Colonic mucosa (tissue), 4 donors: Measurements from ENCODE around the gene CXADR. TPM values are rescaled to one million over a fixed set of nuclear protein-coding genes. Genes with fewer than 3 reads are reported as not detected.
A peak's percentile ranks its signal among the peaks of the same experiment; 100 is the strongest.
"Not testable (repeated sequence)": the region's sequence is repeated elsewhere in the genome, so short reads cannot be mapped to it uniquely, and the experiment has no call there.

Source experiments
- DNase-seq: peaks from one replicate; pipeline ENCODE4 v3.0.0-alpha.2; 2020
- H3K27ac ChIP-seq: fragments of 200-600 bp; one replicate; pipeline ENCODE4 v1.8.0; 2021
- H3K27me3 ChIP-seq: fragments of 200-600 bp; one replicate; pipeline ENCODE4 v1.8.0; 2021
- H3K36me3 ChIP-seq: fragments of 200-600 bp; one replicate; pipeline ENCODE4 v1.8.0; 2021
- H3K4me1 ChIP-seq: fragments of 200-600 bp; one replicate; pipeline ENCODE4 v1.8.0; 2021; ENCODE audit warnings: mild to moderate bottlenecking
- H3K4me3 ChIP-seq: fragments of 200-600 bp; one replicate; pipeline ENCODE4 v1.8.0; 2021
- H3K9ac ChIP-seq, 2 donors: one replicate each; pipeline ENCODE4 v1.7.0; 2013; ENCODE audit warnings: control low read depth in 2 of 2, low read depth in 2 of 2, low read length in 2 of 2
- H3K9me3 ChIP-seq: fragments of 200-600 bp; one replicate; pipeline ENCODE4 v1.8.0; 2021
- intact Hi-C: fragments of 100-400 bp; cut with DNase I; formaldehyde crosslinking; loops from one replicate; pipeline ENCODE4 v1.14.1; 2022
- total RNA-seq, 2 donors: library from RNA; stranded (reverse); fragmentation: NEBNext Ultra II Directional in 1 of 2; extraction: Animal tissue kit (Norgen Biotek cat#: 25700) in 1 of 2; gene quantifications; one replicate each; pipeline ENCODE4 v1.2.1, GENCODE V29; 2021
- TF ChIP-seq, protein P1 (sequence below): fragments of 200-600 bp; IDR thresholded peaks from one replicate; pipeline ENCODE4 v1.8.0; 2022; ENCODE audit warnings: antibody characterized with exemption, mild to moderate bottlenecking
- donor health status: healthy.
- donor health status: DM: no; HTN: no; CAD: no.
- donor health status: DM: no; HTN: no; CAD: no.

CXADR gene
- total RNA-seq, 2 donors from 2014 or later = 41.4 to 93.9 TPM

DNA sequence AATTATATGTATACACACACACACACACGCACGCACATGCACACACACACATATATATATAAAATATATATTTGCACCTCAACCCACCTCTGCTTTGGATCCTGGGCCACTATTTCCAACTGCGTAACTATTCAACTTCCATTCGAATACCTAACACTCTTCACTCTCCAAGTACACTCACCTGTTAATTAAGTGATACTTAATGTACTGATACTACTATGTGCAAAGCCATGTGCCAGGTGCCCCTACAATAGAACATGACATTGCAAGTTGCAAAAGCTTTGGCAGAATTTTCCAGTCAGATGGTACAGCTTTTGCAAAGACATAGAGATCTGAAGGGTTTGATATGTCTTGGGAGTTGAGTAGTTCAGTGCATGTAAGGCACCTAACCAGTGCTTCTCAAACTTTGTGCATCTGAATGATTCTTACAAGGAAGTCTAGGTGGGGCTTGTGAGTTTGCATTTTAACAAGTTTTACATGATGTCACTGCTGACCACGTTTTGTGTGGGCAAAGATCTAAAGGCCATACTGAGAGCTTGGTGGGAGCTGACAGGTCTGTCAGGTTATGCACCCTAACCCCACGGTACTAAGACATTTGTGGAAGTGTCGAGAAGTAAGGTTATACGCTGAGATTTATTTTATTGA, 7.2 kb downstream of the CXADR start:
- Histone ChIP-seq H3K9me3 (no peaks in the 10 kb centered on the region), H3K9ac (no peak overlapping the region), H3K27ac (no peak overlapping the region), H3K27me3 (no peaks in the 10 kb centered on the region), H3K4me1 (no peaks in the 10 kb centered on the region), H3K36me3 (no peaks in the 10 kb centered on the region), H3K4me3 (no peak overlapping the region)
- TF ChIP-seq, protein P1, sequence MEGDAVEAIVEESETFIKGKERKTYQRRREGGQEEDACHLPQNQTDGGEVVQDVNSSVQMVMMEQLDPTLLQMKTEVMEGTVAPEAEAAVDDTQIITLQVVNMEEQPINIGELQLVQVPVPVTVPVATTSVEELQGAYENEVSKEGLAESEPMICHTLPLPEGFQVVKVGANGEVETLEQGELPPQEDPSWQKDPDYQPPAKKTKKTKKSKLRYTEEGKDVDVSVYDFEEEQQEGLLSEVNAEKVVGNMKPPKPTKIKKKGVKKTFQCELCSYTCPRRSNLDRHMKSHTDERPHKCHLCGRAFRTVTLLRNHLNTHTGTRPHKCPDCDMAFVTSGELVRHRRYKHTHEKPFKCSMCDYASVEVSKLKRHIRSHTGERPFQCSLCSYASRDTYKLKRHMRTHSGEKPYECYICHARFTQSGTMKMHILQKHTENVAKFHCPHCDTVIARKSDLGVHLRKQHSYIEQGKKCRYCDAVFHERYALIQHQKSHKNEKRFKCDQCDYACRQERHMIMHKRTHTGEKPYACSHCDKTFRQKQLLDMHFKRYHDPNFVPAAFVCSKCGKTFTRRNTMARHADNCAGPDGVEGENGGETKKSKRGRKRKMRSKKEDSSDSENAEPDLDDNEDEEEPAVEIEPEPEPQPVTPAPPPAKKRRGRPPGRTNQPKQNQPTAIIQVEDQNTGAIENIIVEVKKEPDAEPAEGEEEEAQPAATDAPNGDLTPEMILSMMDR = no peak
- no peak for DNase-seq
- intact Hi-C loops = no loop called here

DNA sequence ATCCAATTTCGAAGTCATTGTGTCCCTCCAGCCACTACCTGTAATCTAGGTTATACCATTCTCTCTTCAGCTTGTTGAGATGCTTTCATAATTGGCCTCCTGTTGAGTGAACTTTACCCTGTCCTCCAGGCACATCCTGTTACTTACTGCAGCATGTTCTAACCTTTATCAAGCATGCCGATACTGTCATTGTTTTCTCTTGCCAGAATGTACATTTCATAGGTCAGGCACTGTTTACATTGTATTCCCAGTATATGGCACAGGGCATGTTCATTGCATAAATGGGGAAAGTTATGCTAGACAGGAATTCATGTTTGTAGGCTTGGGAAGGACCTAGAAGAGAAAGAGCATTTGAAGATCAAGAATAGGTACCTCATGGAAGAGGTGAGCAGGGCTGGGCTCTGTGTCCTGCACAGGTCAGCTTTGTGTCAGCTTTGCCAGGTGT, 10.2 kb downstream of the CXADR start:
- Histone ChIP-seq H3K9ac (no peak overlapping the region), H3K27ac (peak overlapping the region; percentile 50), H3K4me3 (no peak overlapping the region), H3K9me3 (no peaks in the 10 kb centered on the region), H3K4me1 (no peaks in the 10 kb centered on the region), H3K27me3 (no peaks in the 10 kb centered on the region), H3K36me3 (no peaks in the 10 kb centered on the region)
- intact Hi-C loops = no loop called here
- peak; percentile 55 for DNase-seq
- TF ChIP-seq, protein P1 = no peak

DNA sequence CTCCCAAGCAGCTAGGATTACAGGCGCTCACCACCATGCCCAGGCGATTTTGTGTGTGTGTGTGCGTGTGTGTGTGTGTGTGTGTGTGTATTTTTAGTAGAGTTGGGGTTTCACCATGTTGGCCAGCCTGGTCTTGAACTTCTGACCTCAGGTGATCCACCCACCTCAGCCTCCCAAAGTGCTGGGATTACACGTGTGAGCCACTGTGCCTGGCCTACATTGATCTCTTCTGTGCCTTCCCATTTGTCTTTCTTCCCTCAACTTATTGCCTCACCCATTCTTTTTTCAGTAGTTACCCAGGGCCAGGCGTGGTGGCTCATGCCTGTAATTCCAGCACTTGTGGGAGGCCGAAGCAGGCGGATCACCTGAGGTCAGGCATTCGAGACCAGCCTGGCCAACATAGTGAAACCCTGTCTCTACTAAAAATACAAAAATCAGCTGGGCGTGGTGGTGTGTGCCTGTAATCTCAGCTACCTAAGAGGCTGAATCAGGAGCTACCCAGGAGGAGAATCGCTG, 11.2 kb downstream of the CXADR start:
- H3K36me3 ChIP-seq, intact Hi-C loops, H3K27me3 ChIP-seq, H3K27ac ChIP-seq, H3K9me3 ChIP-seq, H3K4me3 ChIP-seq, H3K9ac ChIP-seq, DNase-seq, H3K4me1 ChIP-seq: not testable (repeated sequence)

DNA sequence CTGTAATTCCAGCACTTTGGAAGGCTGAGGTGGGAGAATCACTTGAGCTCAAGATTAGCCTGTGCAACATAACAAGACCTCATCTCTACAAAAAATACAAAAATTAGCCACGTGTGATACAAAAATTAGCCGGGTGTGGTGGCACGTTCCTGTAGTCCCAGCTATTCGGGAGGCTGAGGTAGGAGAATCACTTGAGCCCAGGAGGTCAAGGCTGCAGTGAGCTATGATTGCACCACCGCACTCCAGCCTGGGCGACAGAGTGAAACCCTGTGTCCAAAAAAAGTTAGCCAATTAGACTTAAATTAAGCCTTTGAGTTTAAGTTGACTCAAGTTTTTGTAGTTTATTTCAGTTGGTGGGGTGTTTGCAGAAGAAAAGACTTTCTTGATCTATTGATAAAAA, 11.8 kb downstream of the CXADR start:
- H3K27ac ChIP-seq = no peak overlapping the region
- H3K9ac ChIP-seq = no peak overlapping the region
- intact Hi-C loops = no loop called here
- H3K4me3 ChIP-seq = no peak overlapping the region
- H3K9me3 ChIP-seq = no peaks in the 10 kb centered on the region
- no peaks in the 10 kb centered on the region for H3K36me3 ChIP-seq
- no peaks in the 10 kb centered on the region for H3K4me1 ChIP-seq
- no peak for DNase-seq
- H3K27me3 ChIP-seq = no peaks in the 10 kb centered on the region
- TF ChIP-seq, protein P1 = no peak

DNA sequence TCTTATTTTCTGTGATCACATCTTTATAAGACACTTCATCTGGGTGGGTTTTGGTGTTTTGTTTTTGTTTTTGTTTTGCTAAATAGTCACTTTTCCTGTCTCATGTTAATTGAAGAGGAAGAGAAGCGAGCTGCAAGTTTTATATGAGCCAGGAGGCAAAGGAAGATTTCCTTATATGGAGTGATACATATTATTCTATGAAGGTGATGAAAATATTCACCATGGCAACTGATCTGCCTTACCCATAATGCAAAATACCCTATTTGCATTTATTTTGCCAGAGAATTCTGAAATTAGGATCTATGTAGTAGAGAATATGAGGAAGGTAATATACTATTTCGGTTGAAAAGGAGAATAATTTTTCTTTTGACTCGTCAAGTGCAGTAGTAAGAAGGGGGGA, 13.9 kb downstream of the CXADR start:
- TF ChIP-seq, protein P1 = no peak
- H3K27me3 ChIP-seq = no peaks in the 10 kb centered on the region
- intact Hi-C loops = no loop called here
- no peak overlapping the region for H3K9ac ChIP-seq
- H3K27ac ChIP-seq = peak overlapping the region; percentile 4
- H3K36me3 ChIP-seq = no peaks in the 10 kb centered on the region
- no peaks in the 10 kb centered on the region for H3K9me3 ChIP-seq
- no peak for DNase-seq
- H3K4me1 ChIP-seq = no peaks in the 10 kb centered on the region
- H3K4me3 ChIP-seq = no peak overlapping the region

DNA sequence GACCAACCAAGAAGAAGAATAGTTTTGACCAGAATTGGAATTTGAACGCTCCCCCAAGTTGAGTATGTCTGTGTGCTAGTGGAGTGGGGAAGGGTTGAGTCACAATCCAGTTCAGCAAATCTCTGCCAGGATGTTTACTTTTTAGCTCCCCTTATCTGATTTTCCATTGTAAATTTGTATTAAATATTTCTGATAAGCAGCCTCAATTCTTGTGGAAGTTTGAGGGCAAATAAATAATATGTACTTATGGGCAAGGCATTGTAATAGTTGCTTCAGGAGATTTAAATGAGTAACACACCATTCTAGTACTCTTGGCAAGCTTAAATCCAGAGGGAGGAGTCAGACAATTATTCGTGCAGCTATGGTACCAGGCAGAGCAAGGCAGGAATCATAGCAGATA, 14.4 kb downstream of the CXADR start:
- TF ChIP-seq, protein P1 = no peak
- H3K4me1 ChIP-seq = no peaks in the 10 kb centered on the region
- DNase-seq = no peak
- no peak overlapping the region for H3K9ac ChIP-seq
- H3K9me3 ChIP-seq = no peaks in the 10 kb centered on the region
- intact Hi-C loops = no loop called here
- H3K27me3 ChIP-seq = no peaks in the 10 kb centered on the region
- H3K27ac ChIP-seq = peak overlapping the region; percentile 4
- no peaks in the 10 kb centered on the region for H3K36me3 ChIP-seq
- H3K4me3 ChIP-seq = no peak overlapping the region
